Trophoblast cell (in vitro differentiated cells and primary cell): Measurements from ENCODE around the gene GIMAP5.

ENCODE experiments used
- DNase-seq, 2 donors: peaks; one replicate each; pipeline ENCODE4 v3.0.0-alpha.2; 2016
- H2AFZ ChIP-seq: 2 replicates; pipeline ENCODE4 v1.6.1; 2013; ENCODE audit warnings: low read length, moderate library complexity, mild to moderate bottlenecking; ENCODE audit not compliant: insufficient read depth, poor library complexity
- H2AK5ac ChIP-seq: 2 replicates; pipeline ENCODE4 v1.6.1; 2013; ENCODE audit warnings: mild to moderate bottlenecking, low read length
- H2BK120ac ChIP-seq: 2 replicates; pipeline ENCODE4 v1.6.1; 2013; ENCODE audit warnings: low read length, mild to moderate bottlenecking, moderate library complexity; ENCODE audit not compliant: insufficient read depth, poor library complexity
- H2BK12ac ChIP-seq: 2 replicates; pipeline ENCODE4 v1.6.1; 2013; ENCODE audit warnings: mild to moderate bottlenecking, low read length, moderate library complexity
- H2BK5ac ChIP-seq: 2 replicates; pipeline ENCODE4 v1.6.1; 2013; ENCODE audit warnings: low read length, low read depth, moderate library complexity, mild to moderate bottlenecking; ENCODE audit not compliant: poor library complexity
- H3K14ac ChIP-seq: 2 replicates; pipeline ENCODE4 v1.6.1; 2013; ENCODE audit warnings: mild to moderate bottlenecking, low read length
- H3K18ac ChIP-seq: 2 replicates; pipeline ENCODE4 v1.6.1; 2013; ENCODE audit warnings: mild to moderate bottlenecking, low read length
- H3K23ac ChIP-seq: 2 replicates; pipeline ENCODE4 v1.6.1; 2013; ENCODE audit warnings: low read length
- H3K27ac ChIP-seq: 2 replicates; pipeline ENCODE4 v1.5.1; 2013; ENCODE audit warnings: low read depth, mild to moderate bottlenecking, inconsistent platforms, low read length, moderate library complexity
- H3K27me3 ChIP-seq: 2 replicates; pipeline ENCODE4 v1.6.1; 2013; ENCODE audit warnings: inconsistent platforms, mild to moderate bottlenecking, low read length, moderate library complexity; ENCODE audit not compliant: insufficient read depth
- H3K36me3 ChIP-seq, 2 experiments: 1 replicate in 1 of 2; 2 replicates in 1 of 2; pipeline ENCODE4 v1.6.1; 2013; ENCODE audit warnings: low read length in 2 of 2, mild to moderate bottlenecking in 2 of 2, moderate library complexity in 1 of 2; ENCODE audit not compliant: insufficient read depth in 2 of 2, control insufficient read depth in 1 of 2
- H3K4ac ChIP-seq: 2 replicates; pipeline ENCODE4 v1.6.1; 2013; ENCODE audit warnings: low read depth, mild to moderate bottlenecking, low read length, moderate library complexity
- H3K4me1 ChIP-seq, 2 experiments: 1 replicate in 1 of 2; 2 replicates in 1 of 2; pipeline ENCODE4 v1.6.1; 2013; ENCODE audit warnings: low read length in 2 of 2, mild to moderate bottlenecking in 2 of 2, moderate library complexity in 1 of 2; ENCODE audit not compliant: insufficient read depth in 2 of 2, control insufficient read depth in 1 of 2
- H3K4me2 ChIP-seq: 2 replicates; pipeline ENCODE4 v1.6.1; 2013; ENCODE audit warnings: inconsistent platforms, mild to moderate bottlenecking, low read length, moderate library complexity
- H3K4me3 ChIP-seq: 2 replicates; pipeline ENCODE4 v1.5.1; 2013; ENCODE audit warnings: mild to moderate bottlenecking, low read depth, low read length, inconsistent platforms
- H3K79me1 ChIP-seq: one replicate; pipeline ENCODE4 v1.6.1; 2013; ENCODE audit warnings: low read length
- H3K79me2 ChIP-seq: 2 replicates; pipeline ENCODE4 v1.6.1; 2013; ENCODE audit warnings: low read length, mild to moderate bottlenecking; ENCODE audit not compliant: control insufficient read depth, insufficient read depth, poor library complexity
- H3K9ac ChIP-seq: 2 replicates; pipeline ENCODE4 v1.6.1; 2013; ENCODE audit warnings: mild to moderate bottlenecking, low read length
- H3K9me3 ChIP-seq: 2 replicates; pipeline ENCODE4 v1.6.1; 2013; ENCODE audit warnings: low read depth, mild to moderate bottlenecking, control low read depth, inconsistent platforms, low read length; ENCODE audit not compliant: insufficient read depth
- H4K12ac ChIP-seq: 2 replicates; pipeline ENCODE4 v1.6.1; 2013; ENCODE audit warnings: low read depth, mild to moderate bottlenecking, low read length, moderate library complexity
- H4K8ac ChIP-seq: 2 replicates; pipeline ENCODE4 v1.6.1; 2013; ENCODE audit warnings: low read depth, mild to moderate bottlenecking, low read length, moderate library complexity
- H4K91ac ChIP-seq: one replicate; pipeline ENCODE4 v1.6.1; 2013; ENCODE audit warnings: low read depth, mild to moderate bottlenecking, low read length, moderate library complexity
- WGBS: extraction: QIAGEN DNeasy Blood & Tissue Kit; methylation state at CpG from one replicate; pipeline ENCODE4 v1.1.7; 2013; ENCODE audit warnings: missing lambda C conversion rate; ENCODE audit not compliant: insufficient read length, insufficient coverage; ENCODE audit errors: extremely low coverage; 5-methylcytosine and 5-hydroxymethylcytosine counted together

Gene GIMAP5

GRCh38 chr7:150738591-150739001 is 1.4 kb downstream of the GIMAP5 start:
- DNase-seq, result peak; percentile 57 to 84
- no peak overlapping the region for H3K9ac ChIP-seq
- WGBS, result no CpG with 5 or more reads among the region's 5 CpGs
- H2AK5ac ChIP-seq, result no peak overlapping the region
- no peak overlapping the region for H3K4me2 ChIP-seq
- no peak overlapping the region for H2BK120ac ChIP-seq
- H3K18ac ChIP-seq, result no peak overlapping the region
- no peak overlapping the region for H4K8ac ChIP-seq
- H3K79me2 ChIP-seq, result no peaks in the 10 kb centered on the region
- no peaks in the 10 kb centered on the region for H3K9me3 ChIP-seq
- H2BK5ac ChIP-seq, result no peak overlapping the region
- H3K27ac ChIP-seq, result no peak overlapping the region
- no peaks in the 10 kb centered on the region for H3K4me1 ChIP-seq
- no peak overlapping the region for H3K23ac ChIP-seq
- no peak overlapping the region for H3K14ac ChIP-seq
- H2AFZ ChIP-seq, result no peak overlapping the region
- no peaks in the 10 kb centered on the region for H3K36me3 ChIP-seq
- no peak overlapping the region for H3K4ac ChIP-seq
- H3K4me3 ChIP-seq, result no peak overlapping the region
- no peak overlapping the region for H2BK12ac ChIP-seq
- H3K27me3 ChIP-seq, result peaks cover 8% of the 10 kb centered on the region
- no peaks in the 10 kb centered on the region for H3K79me1 ChIP-seq
- no peak overlapping the region for H4K12ac ChIP-seq
- no peak overlapping the region for H4K91ac ChIP-seq

- Histone ChIP-seq H3K27me3 (peaks cover 8% of the 10 kb centered on the region), H3K4me1 (no peaks in the 10 kb centered on the region), H4K91ac (no peak overlapping the region), H3K9ac (no peak overlapping the region), H3K79me1 (no peaks in the 10 kb centered on the region), H3K36me3 (no peaks in the 10 kb centered on the region), H2AK5ac (no peak overlapping the region), H3K4me3 (no peak overlapping the region), H3K4me2 (no peak overlapping the region), H3K27ac (no peak overlapping the region), H2BK120ac (no peak overlapping the region), H3K18ac (no peak overlapping the region), H2BK12ac (no peak overlapping the region), H3K14ac (no peak overlapping the region), H2BK5ac (no peak overlapping the region), H4K8ac (no peak overlapping the region), H3K23ac (no peak overlapping the region), H3K4ac (no peak overlapping the region), H2AFZ (no peak overlapping the region), H4K12ac (no peak overlapping the region), H3K9me3 (no peaks in the 10 kb centered on the region), H3K79me2 (no peaks in the 10 kb centered on the region)
- no peak for DNase-seq
Observed at GRCh38 chr7:150739033-150739432, 1.8 kb downstream of the GIMAP5 start.

GRCh38 chr7:150740053-150740452 is 2.8 kb downstream of the GIMAP5 start:
- Histone ChIP-seq H2AFZ (no peak overlapping the region), H3K4me2 (no peak overlapping the region), H3K14ac (no peak overlapping the region), H3K4me1 (no peaks in the 10 kb centered on the region), H3K79me1 (no peaks in the 10 kb centered on the region), H3K4me3 (no peak overlapping the region), H3K9me3 (no peaks in the 10 kb centered on the region), H2BK5ac (no peak overlapping the region), H2BK120ac (no peak overlapping the region), H3K23ac (no peak overlapping the region), H3K4ac (no peak overlapping the region), H3K18ac (no peak overlapping the region), H4K8ac (no peak overlapping the region), H3K27me3 (peaks cover 5% of the 10 kb centered on the region), H2BK12ac (no peak overlapping the region), H3K36me3 (no peaks in the 10 kb centered on the region), H3K9ac (no peak overlapping the region), H4K91ac (no peak overlapping the region), H2AK5ac (no peak overlapping the region), H3K79me2 (no peaks in the 10 kb centered on the region), H4K12ac (no peak overlapping the region), H3K27ac (no peak overlapping the region)
- peak in 1 of 2 donors; percentile 28 for DNase-seq
- no CpG with 5 or more reads among the region's 10 CpGs for WGBS

GRCh38 chr7:150742286-150742968 is 5.2 kb downstream of the GIMAP5 start:
- Histone ChIP-seq H3K79me2 (no peaks in the 10 kb centered on the region), H2BK120ac (no peak overlapping the region), H3K79me1 (no peaks in the 10 kb centered on the region), H3K23ac (no peak overlapping the region), H3K27me3 (peaks cover 5% of the 10 kb centered on the region), H3K4me3 (no peak overlapping the region), H3K9me3 (peaks cover 3% of the 10 kb centered on the region), H2BK5ac (no peak overlapping the region), H3K4ac (no peak overlapping the region), H2AK5ac (no peak overlapping the region), H3K14ac (no peak overlapping the region), H2AFZ (no peak overlapping the region), H3K9ac (no peak overlapping the region), H3K18ac (no peak overlapping the region), H3K36me3 (no peaks in the 10 kb centered on the region), H4K12ac (no peak overlapping the region), H2BK12ac (no peak overlapping the region), H4K8ac (no peak overlapping the region), H3K4me2 (no peak overlapping the region), H3K4me1 (no peaks in the 10 kb centered on the region), H3K27ac (no peak overlapping the region), H4K91ac (no peak overlapping the region)
- WGBS, result no CpG with 5 or more reads among the region's 14 CpGs
- no peak for DNase-seq
